Skin epidermis (tissue), 12 donors: ENCODE measurements around the gene YIF1B.

ENCODE experiments used
- H3K27ac ChIP-seq, 21 experiments: fragments of 200-600 bp; sonication (generic) in 11 of 21; one replicate each; pipeline ENCODE4 v1.5.0; 2020; ENCODE audit warnings: mild to moderate bottlenecking in 3 of 21, inconsistent platforms in 2 of 21, moderate library complexity in 2 of 21
- H3K4me3 ChIP-seq, 7 experiments: fragments of 200-600 bp; sonication (generic) in 2 of 7; one replicate each; pipeline ENCODE4 v1.5.0; 2020; ENCODE audit warnings: inconsistent platforms in 2 of 7, mild to moderate bottlenecking in 2 of 7, moderate library complexity in 1 of 7

The YIF1B gene

GRCh38 chr19:38336638-38337359 lies 21.1 kb upstream of the YIF1B start:
- H3K4me3 ChIP-seq = peak overlapping the region; percentile 58 to 76 (median 62)
- H3K27ac ChIP-seq = peak overlapping the region; percentile 38 to 95 (median 89)

GRCh38 chr19:38335949-38336637 lies 20.3 kb upstream of the YIF1B start:
- peak overlapping the region; percentile 59 to 95 (median 89) for H3K27ac ChIP-seq
- H3K4me3 ChIP-seq = peak overlapping the region; percentile 58 to 76 (median 62)

DNA sequence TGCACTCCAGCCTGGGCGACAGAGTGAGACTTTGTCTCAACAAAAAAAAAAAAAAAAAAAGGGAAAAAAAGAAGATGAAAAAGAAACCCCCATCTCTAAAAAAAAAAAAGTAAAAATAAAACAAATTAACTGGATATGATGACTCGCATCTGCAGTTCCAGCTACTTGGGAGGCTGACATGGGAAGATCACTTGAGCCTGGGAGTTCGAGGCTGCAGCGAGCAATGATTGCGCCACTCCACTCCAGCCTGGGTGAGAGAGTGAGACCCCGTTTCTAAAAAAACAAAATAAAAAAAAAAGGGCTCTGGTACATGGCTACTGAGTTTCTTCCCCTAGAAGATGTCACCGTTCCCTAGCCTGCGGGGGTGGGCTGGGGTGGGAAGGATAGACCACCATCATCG lies 17.5 kb upstream of the YIF1B start:
- no peak overlapping the region for H3K27ac ChIP-seq
- no peak overlapping the region for H3K4me3 ChIP-seq

GRCh38 chr19:38331728-38332127 lies 16.0 kb upstream of the YIF1B start:
- Histone ChIP-seq H3K4me3 (no peak overlapping the region), H3K27ac (no peak overlapping the region)

GRCh38 chr19:38329651-38330050 lies 13.9 kb upstream of the YIF1B start:
- Histone ChIP-seq H3K27ac (no peak overlapping the region), H3K4me3 (no peak overlapping the region)

DNA sequence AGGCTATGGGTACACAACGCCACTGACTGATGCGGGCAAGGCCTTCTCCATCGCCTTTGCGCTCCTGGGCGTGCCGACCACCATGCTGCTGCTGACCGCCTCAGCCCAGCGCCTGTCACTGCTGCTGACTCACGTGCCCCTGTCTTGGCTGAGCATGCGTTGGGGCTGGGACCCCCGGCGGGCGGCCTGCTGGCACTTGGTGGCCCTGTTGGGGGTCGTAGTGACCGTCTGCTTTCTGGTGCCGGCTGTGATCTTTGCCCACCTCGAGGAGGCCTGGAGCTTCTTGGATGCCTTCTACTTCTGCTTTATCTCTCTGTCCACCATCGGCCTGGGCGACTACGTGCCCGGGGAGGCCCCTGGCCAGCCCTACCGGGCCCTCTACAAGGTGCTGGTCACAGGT lies 10.8 kb upstream of the YIF1B start:
- no peak overlapping the region for H3K4me3 ChIP-seq

GRCh38 chr19:38324431-38324830 lies 8.7 kb upstream of the YIF1B start:
- no peak overlapping the region for H3K4me3 ChIP-seq
- H3K27ac ChIP-seq = no peak overlapping the region

More for the DNA sequence above, 10.8 kb upstream of the YIF1B start:
- H3K27ac ChIP-seq = no peak overlapping the region

DNA sequence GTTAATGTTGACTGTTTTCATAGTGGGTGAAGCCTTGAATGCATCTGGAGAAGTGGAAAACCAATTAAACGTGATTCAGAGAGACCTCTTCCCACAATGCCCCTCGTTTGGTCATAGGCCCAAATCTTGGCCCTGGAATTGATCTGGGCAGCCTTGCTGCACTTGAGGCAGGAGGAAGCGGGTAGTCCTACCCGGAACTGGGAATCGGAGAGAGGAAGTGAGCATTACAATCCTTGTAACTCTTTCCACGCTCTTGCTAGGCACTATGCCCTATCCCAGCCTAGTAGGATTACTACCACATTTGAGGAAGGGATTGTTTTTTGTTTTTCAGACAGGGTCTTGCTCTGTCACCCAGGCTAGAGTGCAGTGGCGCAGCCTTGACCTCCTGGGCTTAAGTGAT lies 7.5 kb upstream of the YIF1B start:
- H3K4me3 ChIP-seq = no peak overlapping the region
- peak overlapping the region in 1 of 21 experiments; percentile 7 for H3K27ac ChIP-seq

DNA sequence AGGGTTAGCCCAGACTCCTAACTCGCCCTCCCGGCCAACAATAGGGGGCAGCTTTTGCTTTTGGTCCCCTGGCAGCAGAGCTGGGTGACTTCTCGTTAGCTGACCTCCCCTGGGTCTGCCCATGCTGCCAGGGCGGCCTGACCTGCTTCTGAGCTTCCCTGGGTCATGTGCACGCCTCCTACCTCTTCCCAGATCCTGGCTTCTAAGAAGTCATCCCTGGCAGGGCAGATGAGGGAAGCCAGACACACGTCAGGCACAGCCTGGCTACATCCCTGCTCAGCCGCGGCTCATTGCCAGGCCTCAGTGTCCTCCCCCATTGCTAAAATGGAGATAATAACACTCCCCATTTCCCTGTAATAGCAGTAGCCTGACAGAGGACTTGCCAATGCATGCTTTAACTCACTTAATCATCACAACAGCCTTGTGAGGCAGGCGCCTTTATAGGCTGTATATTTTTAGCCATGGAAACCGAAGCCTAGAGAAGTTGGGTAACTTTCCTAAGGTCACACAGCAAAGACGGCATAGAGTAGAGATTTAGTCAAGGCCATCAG lies 6.0 kb upstream of the YIF1B start:
- Histone ChIP-seq H3K4me3 (peak overlapping the region in 5 of 7 experiments; percentile 1 to 74 (median 59)), H3K27ac (peak overlapping the region; percentile 42 to 96 (median 87))

GRCh38 chr19:38320969-38321339 lies 5.2 kb upstream of the YIF1B start:
- H3K4me3 ChIP-seq = peak overlapping the region; percentile 56 to 74 (median 63)
- H3K27ac ChIP-seq = peak overlapping the region in 20 of 21 experiments; percentile 17 to 96 (median 88)

DNA sequence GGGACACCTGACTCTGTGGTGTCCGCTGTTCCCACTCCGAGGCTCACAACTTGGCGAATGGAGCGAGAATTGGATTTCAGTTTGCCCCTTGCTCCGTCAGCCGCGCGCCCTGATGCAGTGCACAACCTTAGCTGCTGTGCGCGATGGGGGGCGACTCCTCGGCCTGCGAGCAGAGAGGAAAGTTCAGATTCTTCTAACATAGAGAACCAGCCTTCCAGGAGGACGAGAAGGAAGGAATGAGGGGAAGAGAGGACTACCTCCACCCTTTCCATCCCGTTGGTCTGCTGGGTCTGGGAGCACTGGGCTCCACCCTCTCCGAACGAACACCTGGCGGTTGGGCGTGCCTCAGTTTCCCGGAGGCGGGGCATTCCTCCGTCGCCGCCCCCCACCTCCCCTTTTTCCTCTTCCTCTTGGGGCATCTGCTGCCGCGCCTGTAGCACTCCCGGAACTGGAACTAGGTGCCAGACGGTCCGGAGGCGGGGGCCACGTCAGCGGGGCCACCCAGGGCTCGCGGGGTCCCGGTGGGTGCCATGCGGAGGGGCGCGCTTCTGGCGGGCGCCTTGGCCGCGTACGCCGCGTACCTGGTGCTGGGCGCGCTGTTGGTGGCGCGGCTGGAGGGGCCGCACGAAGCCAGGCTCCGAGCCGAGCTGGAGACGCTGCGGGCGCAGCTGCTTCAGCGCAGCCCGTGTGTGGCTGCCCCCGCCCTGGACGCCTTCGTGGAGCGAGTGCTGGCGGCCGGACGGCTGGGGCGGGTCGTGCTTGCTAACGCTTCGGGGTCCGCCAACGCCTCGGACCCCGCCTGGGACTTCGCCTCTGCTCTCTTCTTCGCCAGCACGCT lies 3.9 kb upstream of the YIF1B start, which contains the start of gene KCNK6:
KCNK6 (plus strand) TSS at position 425 of the 838 bp plus-strand sequence; CDS start at position 531, 106 bp downstream.
- Histone ChIP-seq H3K4me3 (peak within 1 kb of the TSS; percentile 56 to 74 (median 63)), H3K27ac (peak within 1 kb of the TSS; percentile 70 to 96 (median 88))

DNA sequence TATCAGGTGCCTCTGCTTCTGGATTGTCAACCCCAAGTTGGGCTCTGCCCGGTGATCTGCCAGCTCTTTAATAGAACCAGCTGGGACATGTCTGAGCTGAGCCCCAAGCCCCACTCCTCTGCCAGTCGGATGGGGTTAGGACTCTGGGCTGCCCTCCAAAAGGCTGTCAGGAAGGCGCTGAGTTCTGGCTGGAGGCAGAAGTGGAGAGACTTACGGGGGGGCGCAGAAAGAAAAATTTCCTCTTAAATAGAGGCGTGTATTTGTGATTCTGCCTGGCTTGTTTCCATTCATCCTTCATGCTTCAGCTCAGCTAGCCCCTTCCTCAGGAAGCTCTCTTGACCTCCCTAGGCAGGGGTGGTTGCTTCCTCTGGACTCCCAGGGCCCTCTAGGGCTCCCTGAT lies 2.9 kb upstream of the YIF1B start:
- peak overlapping the region in 2 of 7 experiments; percentile 56 to 59 for H3K4me3 ChIP-seq
- peak overlapping the region in 16 of 21 experiments; percentile 5 to 96 (median 88) for H3K27ac ChIP-seq

DNA sequence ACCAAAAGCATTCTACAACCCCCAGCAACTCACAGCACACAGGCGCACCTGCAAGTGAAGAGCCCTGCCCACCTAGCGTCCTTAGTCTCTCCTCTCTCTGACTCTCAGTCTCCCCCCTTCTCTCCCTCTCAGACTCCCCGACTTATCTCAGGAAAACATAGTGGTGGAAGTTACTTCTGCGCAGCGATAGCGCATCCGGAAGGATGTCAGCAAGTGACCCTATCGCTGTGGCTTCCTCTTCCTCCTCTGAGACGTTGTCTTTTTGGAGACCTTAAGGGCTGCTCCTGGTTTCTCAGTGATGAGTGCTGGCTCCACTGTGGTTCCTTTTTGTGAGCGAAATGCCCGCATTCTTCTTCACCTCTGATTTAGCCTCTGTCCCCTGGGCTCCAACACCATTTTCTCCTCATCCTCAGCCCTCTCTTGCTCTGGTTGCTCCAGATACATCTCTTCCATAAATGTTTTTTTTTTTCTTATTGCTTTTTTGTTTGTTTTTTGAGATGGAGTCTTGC lies 1.4 kb upstream of the YIF1B start:
- peak overlapping the region in 3 of 7 experiments; percentile 51 to 61 (median 52) for H3K4me3 ChIP-seq

GRCh38 chr19:38316477-38317067 lies 825 bp upstream of the YIF1B start:
- H3K4me3 ChIP-seq = peak overlapping the region; percentile 42 to 66 (median 52)
- peak overlapping the region in 20 of 21 experiments; percentile 42 to 86 (median 80) for H3K27ac ChIP-seq

More for the DNA sequence above, 1.4 kb upstream of the YIF1B start:
- peak overlapping the region in 17 of 21 experiments; percentile 21 to 86 (median 73) for H3K27ac ChIP-seq

- H3K27ac ChIP-seq = no peak overlapping the region
- H3K4me3 ChIP-seq = no peak overlapping the region
Observed at GRCh38 chr19:38310986-38311385, 4.8 kb downstream of the YIF1B start.

- no peak overlapping the region for H3K4me3 ChIP-seq
- H3K27ac ChIP-seq = no peak overlapping the region
Observed at GRCh38 chr19:38310279-38310670, 5.5 kb downstream of the YIF1B start.

DNA sequence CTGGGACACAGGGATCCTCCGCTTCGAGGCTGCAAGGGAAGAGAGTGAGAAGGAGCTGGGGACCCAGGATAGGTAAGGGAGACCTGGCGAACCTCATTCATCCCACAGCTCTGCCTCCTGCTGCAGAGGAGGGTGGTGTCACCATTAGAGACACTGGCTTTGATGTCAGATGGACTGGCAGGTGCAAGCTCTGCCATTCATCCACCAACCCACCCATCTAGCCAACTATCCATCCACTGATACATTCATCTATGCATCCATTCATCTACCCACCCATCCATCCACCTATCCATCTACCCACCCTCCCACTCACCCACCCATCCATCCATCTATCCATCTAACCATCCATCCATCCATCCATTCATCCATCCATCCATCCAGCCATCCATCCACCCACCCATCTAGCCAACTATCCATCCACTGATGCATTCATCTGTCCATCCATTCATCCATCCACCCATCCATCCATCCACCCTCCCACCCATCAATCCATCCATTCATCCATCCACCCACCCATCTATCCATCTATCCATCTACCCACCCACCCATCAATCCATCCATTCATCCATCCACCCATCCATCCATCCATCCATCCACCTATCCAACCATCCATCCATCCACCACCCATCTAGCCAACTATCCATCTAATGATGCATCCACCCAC lies 6.0 kb downstream of the YIF1B start:
- H3K27ac ChIP-seq = no peak overlapping the region
- H3K4me3 ChIP-seq = no peak overlapping the region

- no peak overlapping the region for H3K4me3 ChIP-seq
- no peak overlapping the region for H3K27ac ChIP-seq
Observed at GRCh38 chr19:38308926-38309614, 6.7 kb downstream of the YIF1B start.
